A549 treated with AZD9567 at 1 μM for 4 hours (cell line): Measurements from ENCODE around the gene CCKAR. TPM values are rescaled to one million over a fixed set of nuclear protein-coding genes. Genes with fewer than 3 reads are reported as not detected.

Experiments used
- total RNA-seq: library from RNA; stranded (reverse); fragments of 200-300 nt; extraction: Qiagen RNA extraction; gene quantifications from 5 replicates; pipeline ENCODE4 v1.2.3, GENCODE V29; 2022; ENCODE audit not compliant: insufficient read depth

Gene CCKAR
- total RNA-seq = not detected in 5 replicates

GRCh38 chr4:26490111-26490959 lies at the start of gene CCKAR:
Gene CCKAR (minus strand): TSS chr4:26490484. CDS start chr4:26490267, 217 bp downstream.

Other genes starting within 250 kb of the CCKAR start
- 10.6 to 22.1 TPM (median 12.0 TPM) in 5 replicates for gene RBPJ, start 169.5 kb downstream of the CCKAR start, total RNA-seq
- gene TBC1D19, start 93.6 kb upstream of the CCKAR start, total RNA-seq = 3.1 to 5.8 TPM (median 4.6 TPM) in 5 replicates